OCI-LY7 (cell line): ENCODE data around the gene SLC12A8.

Experiments
- CTCF ChIP-seq: fragments of 200-600 bp; sonication (generic); conservative IDR thresholded peaks from 2 replicates; pipeline ENCODE4 v1.5.1; 2014; ENCODE audit warnings: mild to moderate bottlenecking, antibody characterized with exemption, low read length, moderate library complexity, mixed read lengths
- EZH2phosphoT487 ChIP-seq: fragments of 200-600 bp; sonication (generic); IDR thresholded peaks from 2 replicates; pipeline ENCODE4 v1.6.1; 2018; ENCODE audit warnings: low read depth, borderline replicate concordance, mild to moderate bottlenecking, mixed run types, antibody characterized with exemption, low read length, moderate library complexity, mixed read lengths

DNA sequence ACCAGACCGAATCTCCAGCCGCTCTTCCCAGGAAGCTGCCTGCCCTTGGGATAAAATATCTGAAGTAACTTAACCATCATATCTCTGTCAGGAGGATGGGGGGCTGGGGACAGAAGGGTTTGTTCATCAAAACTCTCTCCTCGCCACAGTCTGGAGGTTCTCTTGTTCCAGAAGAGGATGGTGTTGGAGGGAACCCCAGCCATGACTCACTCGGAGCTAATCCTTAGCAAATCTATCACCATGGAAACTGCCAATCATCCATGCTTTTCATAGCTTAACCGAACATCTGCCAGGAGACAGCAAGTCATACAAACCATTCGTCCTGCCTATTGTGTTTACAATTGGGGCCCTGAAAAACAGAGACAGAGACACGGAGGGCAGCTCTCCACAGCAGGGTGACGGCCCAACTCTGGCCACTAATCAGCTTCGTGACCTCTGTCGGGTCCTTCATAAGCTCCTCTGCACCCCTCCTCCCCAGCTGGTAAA is 83.0 kb downstream of the SLC12A8 start:
- no peak for TF ChIP-seq CTCF
- TF ChIP-seq EZH2phosphoT487: no peak
